HG02759 (cell line): Measurements from ENCODE around the gene RANGAP1.
"Not testable (repeated sequence)": the region's sequence is repeated elsewhere in the genome, so short reads cannot be mapped to it uniquely, and the experiment has no call there.

Experiments
- ATAC-seq: cut with Tn5 transposase; IDR thresholded peaks from one replicate; pipeline ENCODE4 v1.9.1; 2021; ENCODE audit warnings: mild to moderate bottlenecking, moderate library complexity; ENCODE audit not compliant: unreplicated experiment

Gene RANGAP1

GRCh38 chr22:41301085-41302020 lies 15.4 kb upstream of the RANGAP1 start, which contains the start of gene ZC3H7B:
TSS of gene ZC3H7B (plus strand) at chr22:41301525. CDS start at chr22:41320661, 19,136 bp downstream.
- ATAC-seq, result peak; percentile 88

DNA sequence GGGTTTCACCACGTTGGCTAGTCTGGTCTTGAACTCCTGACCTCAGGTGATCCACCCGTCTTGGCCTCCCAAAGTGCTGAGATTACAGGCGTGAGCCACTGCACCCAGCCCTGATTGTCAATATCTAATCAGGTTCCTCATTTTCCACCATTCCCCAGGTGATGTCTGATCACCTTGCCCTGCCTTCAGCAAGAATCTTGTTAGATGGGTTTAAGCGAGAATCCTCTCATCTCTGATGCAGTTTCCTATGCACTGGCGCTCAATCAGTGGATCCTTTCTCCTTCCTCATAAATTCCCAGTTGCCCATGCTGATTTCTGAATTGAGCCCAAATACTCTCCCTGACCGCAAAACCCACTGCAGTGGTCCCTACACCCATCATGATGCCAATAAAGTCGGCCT lies 14.7 kb upstream of the RANGAP1 start:
- no peak for ATAC-seq

DNA sequence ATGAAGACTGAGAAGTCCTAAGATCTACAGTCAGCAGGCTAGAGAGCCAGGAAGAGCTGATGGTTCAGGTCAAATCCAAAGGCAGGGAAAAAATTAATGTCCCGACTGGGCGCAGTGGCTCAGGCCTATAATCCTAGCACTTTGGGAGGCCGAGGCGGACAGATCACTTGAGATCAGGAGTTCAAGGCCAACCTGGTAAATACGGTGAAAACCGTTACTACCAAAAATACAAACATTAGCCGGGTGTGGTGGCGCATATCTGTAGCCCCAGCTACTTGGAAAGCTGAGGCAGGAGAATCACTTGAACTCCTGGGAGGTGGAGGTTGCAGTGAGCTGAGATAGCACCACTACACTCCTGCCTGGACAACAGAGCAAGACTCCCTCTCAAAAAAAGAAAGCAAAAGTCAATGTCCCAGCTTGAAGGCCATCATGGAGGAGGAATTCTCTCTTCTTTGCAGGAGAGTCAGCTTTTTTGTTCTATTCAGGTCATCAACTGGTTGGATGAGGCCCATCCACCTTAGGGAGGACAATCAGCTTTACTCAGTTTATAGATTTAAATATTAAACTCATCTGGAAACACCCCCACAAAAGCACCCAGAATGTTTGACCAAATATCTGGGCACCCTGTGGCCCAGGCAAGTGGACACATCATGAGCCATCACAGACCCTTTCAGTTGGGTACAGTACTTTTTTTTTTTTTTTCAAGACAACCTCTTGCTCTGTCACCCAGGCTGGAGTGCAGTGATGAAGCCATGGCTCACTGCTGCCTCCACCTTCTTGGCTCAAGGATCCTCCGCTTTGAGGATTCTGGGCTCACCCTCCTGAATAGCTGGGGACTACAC lies 11.1 kb upstream of the RANGAP1 start:
- no peak for ATAC-seq

DNA sequence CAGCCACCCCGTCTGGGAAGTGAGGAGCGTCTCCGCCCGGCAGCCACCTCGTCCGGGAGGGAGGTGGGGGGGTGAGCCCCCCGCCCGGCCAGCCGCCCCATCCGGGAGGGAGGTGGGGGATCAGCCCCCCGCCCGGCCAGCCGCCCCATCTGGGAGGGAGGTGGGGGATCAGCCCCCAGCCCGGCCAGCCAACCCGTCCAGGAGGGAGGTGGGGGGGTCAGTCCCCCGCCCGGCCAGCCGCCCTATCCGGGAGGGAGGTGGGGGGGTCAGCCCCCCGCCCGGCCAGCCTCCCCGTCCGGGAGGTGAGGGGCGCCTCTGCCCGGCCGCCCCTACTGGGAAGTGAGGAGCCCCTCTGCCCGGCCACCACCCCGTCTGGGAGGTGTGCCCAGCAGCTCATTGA lies 8.8 kb upstream of the RANGAP1 start:
- not testable (repeated sequence) for ATAC-seq

DNA sequence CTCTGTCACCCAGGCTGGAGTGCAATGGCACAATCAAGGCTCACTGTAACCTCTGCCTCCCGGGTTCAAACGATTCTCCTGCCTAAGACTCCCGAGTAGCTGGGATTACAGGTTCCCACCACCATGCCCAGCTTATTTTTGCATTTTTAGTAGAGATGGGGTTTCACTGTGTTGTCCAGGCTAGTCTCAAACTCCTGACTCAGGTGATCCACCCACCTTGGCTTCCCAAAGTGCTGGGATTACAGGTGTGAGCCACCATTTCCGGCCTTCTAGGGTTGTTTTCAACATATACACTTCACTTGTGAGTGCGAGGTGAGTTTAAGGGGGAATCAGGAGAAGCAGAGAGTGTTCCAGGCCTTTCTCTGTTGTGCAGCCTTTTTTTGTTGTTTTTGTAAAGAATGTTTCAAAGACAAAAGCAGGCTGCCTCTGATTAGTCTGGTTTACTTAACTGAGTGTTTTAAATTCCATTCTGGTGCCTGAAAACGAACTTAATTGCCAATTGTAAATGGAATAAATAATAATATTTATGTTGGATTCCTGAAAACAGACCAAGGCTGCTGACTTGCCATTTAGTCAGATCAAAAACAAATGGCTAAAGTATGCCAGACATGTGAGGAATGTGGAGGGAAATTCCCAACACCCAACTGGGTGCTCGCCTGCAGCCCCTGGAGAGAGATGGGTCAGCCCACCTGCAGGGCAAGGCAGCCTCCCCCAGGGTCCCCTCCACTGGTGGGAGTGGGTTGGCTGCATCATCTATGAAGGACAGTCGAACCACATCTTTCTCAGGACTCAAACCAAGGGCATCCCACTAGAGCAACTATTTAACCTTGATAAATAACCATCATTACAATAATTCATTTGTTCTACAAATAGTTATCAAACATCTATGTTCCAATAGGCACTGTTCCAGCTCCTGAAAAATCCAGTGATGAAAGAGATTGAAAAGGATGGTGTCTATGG lies 4.6 kb upstream of the RANGAP1 start:
- no peak for ATAC-seq

DNA sequence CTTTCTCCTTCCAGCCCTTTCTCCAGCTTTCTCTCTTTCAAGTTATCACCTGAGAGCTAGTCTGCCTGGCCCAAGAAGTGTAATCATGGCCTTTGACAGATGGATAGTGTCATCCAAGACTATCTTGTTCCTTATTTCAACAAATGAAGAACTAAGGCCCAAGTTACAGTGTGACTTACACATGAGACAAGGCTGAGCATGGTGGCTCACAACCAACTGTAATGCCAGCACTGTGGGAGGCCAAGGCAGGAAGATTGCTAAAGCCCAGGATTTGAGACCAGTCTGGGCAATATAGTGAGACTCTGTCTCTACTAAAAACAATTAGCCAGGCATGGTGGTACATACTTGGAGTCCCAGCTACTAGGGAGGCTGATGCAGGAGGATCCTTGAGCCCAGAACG lies 3.7 kb upstream of the RANGAP1 start:
- no peak for ATAC-seq

DNA sequence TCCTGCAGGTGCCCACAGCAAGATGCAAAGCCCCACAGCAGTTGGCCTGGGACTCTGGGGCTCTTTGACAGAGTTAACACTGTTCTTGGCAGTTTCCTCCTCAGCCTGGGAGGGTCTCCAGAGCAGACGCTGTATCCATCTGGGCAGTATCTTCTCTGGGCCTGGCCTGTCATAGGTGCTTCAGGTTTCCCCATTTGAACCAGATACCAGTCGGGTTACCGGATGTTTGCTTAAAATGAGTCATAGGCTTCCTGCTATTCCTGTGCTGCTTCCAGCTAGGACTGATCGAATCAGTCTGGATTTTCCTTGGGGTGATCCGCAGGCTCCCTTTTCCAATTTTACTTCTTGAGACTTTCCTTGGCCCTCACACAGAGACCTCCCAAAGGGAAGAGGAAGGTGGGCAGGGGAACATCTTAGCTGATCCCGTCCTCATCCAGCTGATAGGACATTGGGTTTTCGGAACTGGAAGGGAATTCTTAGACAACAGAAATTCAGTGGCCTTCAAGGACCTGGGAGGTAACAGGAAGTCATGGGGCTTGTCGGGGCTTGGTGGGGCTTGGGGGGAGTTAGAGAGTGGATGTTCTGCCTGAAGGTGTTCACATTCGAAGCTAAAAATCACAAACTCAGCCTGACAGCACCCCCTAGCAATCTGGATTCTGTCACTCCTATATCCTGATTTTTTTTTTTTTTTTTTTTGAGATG lies 2.4 kb upstream of the RANGAP1 start:
- no peak for ATAC-seq

- ATAC-seq, result peak; percentile 19
These were observed 678 bp upstream of the RANGAP1 start for GRCh38 chr22:41286639-41287091.

DNA sequence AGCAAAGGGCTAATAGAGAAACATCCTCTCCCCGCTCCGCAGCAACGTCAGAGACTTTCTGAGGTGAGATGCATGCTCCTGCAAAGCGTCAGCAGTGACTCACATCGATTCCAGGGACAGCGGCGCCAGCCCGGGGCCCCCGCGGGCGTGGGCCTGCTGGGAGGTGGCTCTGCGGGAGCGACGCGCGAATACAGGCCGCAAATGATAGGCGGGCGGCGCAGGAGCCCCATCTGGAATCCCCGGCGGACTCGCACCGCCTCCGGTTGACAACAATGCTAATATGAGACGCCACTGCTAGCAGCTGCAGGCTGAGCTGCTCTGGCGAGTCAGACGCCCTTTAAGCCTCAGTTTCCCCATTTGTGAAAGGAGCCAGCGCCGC lies 557 bp downstream of the RANGAP1 start:
- ATAC-seq, result peak; percentile 16

DNA sequence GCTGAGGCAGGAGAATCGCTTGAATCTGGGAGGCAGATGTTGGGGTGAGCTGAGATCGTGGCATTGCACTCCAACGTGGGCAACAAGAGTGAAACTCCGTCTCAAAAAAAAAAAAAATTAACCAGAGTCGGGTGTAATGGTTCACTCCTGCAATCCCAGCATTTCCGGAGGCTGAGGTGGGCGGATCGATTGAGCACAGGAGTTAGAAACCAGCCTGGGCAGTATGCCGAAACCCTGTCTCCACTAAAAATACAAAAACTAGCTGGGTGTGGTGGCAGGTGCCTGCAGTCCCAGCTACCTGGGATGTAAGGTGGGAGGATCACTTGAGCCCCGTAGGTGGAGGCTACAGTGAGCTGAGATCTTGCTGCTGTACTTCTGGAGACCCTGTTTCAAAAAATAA lies 1.5 kb downstream of the RANGAP1 start:
- ATAC-seq, result no peak

DNA sequence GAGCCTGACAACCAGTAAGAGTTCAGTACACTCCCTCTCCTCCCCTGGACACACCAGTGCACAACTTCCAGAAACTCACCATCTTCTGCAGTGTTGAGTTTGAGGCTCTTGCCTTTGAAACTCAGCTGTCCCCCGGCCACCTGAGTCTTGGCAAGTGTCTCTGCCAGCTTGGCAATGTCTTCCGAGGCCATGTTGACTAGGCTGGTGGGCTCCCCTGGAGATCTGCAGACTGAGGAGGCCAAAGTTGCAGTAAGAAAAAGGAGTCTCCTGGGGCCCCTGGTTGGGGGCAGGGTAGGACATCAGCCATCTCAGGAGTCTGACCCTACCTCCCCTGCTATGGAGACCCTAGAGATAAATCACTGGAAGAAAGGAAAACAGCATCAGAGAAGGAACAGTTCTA lies 5.1 kb downstream of the RANGAP1 start:
- ATAC-seq, result no peak

- no peak for ATAC-seq
These were observed 5.9 kb downstream of the RANGAP1 start for GRCh38 chr22:41280065-41280464.

GRCh38 chr22:41274856-41275255 lies 11.1 kb downstream of the RANGAP1 start:
- no peak for ATAC-seq

GRCh38 chr22:41273128-41273527 lies 12.9 kb downstream of the RANGAP1 start:
- ATAC-seq, result no peak

DNA sequence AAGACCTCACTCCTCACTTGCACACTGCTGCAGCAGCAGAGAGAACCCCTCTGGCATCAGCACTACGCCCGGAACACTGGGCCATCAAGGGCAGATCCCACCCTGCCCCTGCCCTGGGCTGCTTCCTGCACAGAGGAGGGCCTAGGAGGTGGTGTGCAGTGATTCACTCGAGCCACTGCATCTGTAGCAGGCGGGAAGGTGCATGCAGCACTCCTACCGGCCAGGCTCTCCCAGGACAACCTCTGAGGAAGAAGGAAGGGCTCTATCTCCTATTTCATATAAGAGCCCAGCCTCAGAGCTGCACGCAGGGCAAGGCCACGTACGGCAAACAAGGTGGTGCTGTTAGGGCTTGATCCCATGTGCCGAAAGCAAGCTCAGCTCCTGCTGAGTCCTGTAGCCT lies 14.2 kb downstream of the RANGAP1 start:
- no peak for ATAC-seq

- no peak for ATAC-seq
These were observed 18.0 kb downstream of the RANGAP1 start for GRCh38 chr22:41267958-41268357.

GRCh38 chr22:41264408-41264941 lies 21.5 kb downstream of the RANGAP1 start:
- no peak for ATAC-seq

GRCh38 chr22:41263704-41264103 lies 22.3 kb downstream of the RANGAP1 start:
- no peak for ATAC-seq

- no peak for ATAC-seq
These were observed 23.7 kb downstream of the RANGAP1 start for GRCh38 chr22:41262250-41262765.
